Activated naive CD8-positive, alpha-beta T cell treated with anti-CD3 and anti-CD28 coated beads, Interleukin-2, amount 10 ng/mL, durations not matched to agents 7 days and 5 days (primary cell): ENCODE measurements around the gene OR6C4. TPM values are rescaled to one million over a fixed set of nuclear protein-coding genes. Genes with fewer than 3 reads are reported as not detected.
"Not testable (repeated sequence)": the region's sequence is repeated elsewhere in the genome, so short reads cannot be mapped to it uniquely, and the experiment has no call there.

Experiments
- ATAC-seq: fragments of 150-1000 bp; cut with Tn5 transposase; one replicate; pipeline ENCODE4 v1.10.0; 2021; ENCODE audit warnings: low read depth, moderate library complexity
- POLR2A ChIA-PET: fragments of 350-600 bp; sonication (Branson Sonifier 250); formaldehyde crosslinking; loops from one replicate; lab custom pipeline; 2021; ENCODE audit warnings: antibody characterized with exemption; lab: Charles Lee
- DNase-seq: peaks from one replicate; pipeline ENCODE4 v3.0.0; 2021
- H3K27ac Mint-ChIP-seq: one replicate; pipeline ENCODE4 v1.8.0; 2022; ENCODE audit warnings: mild to moderate bottlenecking, mixed read lengths
- H3K27me3 Mint-ChIP-seq: one replicate; pipeline ENCODE4 v1.8.0; 2022; ENCODE audit warnings: mild to moderate bottlenecking, moderate library complexity, mixed read lengths
- H3K36me3 Mint-ChIP-seq: one replicate; pipeline ENCODE4 v1.8.0; 2021; ENCODE audit warnings: mild to moderate bottlenecking, mixed read lengths
- H3K4me1 Mint-ChIP-seq: one replicate; pipeline ENCODE4 v1.8.0; 2021; ENCODE audit warnings: mixed read lengths
- H3K4me3 Mint-ChIP-seq: one replicate; pipeline ENCODE4 v1.8.0; 2022; ENCODE audit warnings: mild to moderate bottlenecking, moderate library complexity, mixed read lengths
- H3K9me3 Mint-ChIP-seq: one replicate; pipeline ENCODE4 v1.8.0; 2021; ENCODE audit warnings: mixed read lengths
- total RNA-seq, 2 experiments: library from RNA; stranded (reverse); gene quantifications; one replicate each; pipeline ENCODE4 v1.2.3, GENCODE V29; 2021

Gene OR6C4
- not detected for total RNA-seq

DNA sequence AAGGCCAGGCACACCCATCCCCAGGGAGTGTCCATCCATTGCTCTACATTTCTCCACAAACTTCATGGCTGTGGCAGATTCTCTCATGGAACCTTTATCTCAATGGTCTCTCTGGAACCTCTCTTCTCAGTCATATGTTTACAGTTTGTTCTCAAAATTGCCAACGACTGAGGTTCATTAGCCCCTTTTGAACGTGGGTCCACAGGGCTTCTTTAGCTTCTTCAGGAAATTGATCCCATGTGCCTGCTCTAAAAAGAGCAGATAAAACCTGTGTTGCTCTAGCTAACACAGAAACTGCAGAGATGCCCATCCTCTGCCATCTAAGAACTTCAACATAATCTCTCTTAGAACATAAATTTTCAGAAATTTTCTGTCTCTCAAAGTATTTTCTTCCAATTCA lies at the start of gene OR6C4:
Gene OR6C4 (plus strand): TSS at position 301 of the 400 bp plus-strand sequence. CDS start 1,625 bp downstream, outside the sequence.
- no peak within 1 kb of the TSS for H3K27ac Mint-ChIP-seq
- H3K4me1 Mint-ChIP-seq = no peaks in the 10 kb centered on the region
- peaks cover 8% of the 10 kb centered on the region for H3K27me3 Mint-ChIP-seq
- ATAC-seq (no peak), DNase-seq (no peak)
- POLR2A ChIA-PET = no interaction called here
- no peaks in the 10 kb centered on the region for H3K9me3 Mint-ChIP-seq
- H3K36me3 Mint-ChIP-seq = no peaks in the 10 kb centered on the region
- no peak within 1 kb of the TSS for H3K4me3 Mint-ChIP-seq

DNA sequence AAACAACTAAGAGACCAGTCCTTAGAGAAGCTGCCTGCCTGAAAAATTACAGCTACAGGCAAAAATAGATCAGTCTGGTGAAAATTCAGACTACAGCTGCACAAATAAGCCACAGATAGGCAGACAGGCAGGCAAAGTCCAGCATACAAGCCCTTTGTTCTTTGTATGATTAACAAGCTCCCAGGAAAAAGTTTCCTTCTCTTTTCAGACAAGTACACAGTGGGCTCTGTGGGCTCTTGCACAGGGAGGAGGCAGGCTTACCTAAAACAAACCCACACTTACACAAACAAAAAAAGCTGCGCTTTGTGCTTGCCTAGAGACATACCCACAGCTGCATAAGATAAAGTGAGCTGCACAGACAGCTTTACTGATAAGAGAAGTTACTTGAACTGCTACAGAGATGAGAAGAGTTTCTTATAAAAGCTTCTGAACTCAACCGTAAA lies 49.6 kb upstream of the OR6C4 start:
- no peak overlapping the region for H3K27ac Mint-ChIP-seq
- H3K9me3 Mint-ChIP-seq = no peaks in the 10 kb centered on the region
- DNase-seq = no peak
- ATAC-seq = no peak
- POLR2A ChIA-PET = no interaction called here
- no peaks in the 10 kb centered on the region for H3K36me3 Mint-ChIP-seq
- H3K27me3 Mint-ChIP-seq = peaks cover 18% of the 10 kb centered on the region
- H3K4me3 Mint-ChIP-seq = no peak overlapping the region
- H3K4me1 Mint-ChIP-seq = no peaks in the 10 kb centered on the region

GRCh38 chr12:55501601-55502000 lies 47.8 kb upstream of the OR6C4 start:
- no peaks in the 10 kb centered on the region for H3K4me1 Mint-ChIP-seq
- H3K27me3 Mint-ChIP-seq = peaks cover 18% of the 10 kb centered on the region
- H3K9me3 Mint-ChIP-seq = peaks cover 1% of the 10 kb centered on the region
- H3K27ac Mint-ChIP-seq = no peak overlapping the region
- no peaks in the 10 kb centered on the region for H3K36me3 Mint-ChIP-seq
- no peak for ATAC-seq
- POLR2A ChIA-PET = no interaction called here
- H3K4me3 Mint-ChIP-seq = no peak overlapping the region
- DNase-seq = no peak

- no peak overlapping the region for H3K4me3 Mint-ChIP-seq
- H3K27me3 Mint-ChIP-seq = peaks cover 7% of the 10 kb centered on the region
- no peaks in the 10 kb centered on the region for H3K36me3 Mint-ChIP-seq
- H3K27ac Mint-ChIP-seq = no peak overlapping the region
- H3K4me1 Mint-ChIP-seq = no peaks in the 10 kb centered on the region
- POLR2A ChIA-PET = no interaction called here
- no peaks in the 10 kb centered on the region for H3K9me3 Mint-ChIP-seq
- DNase-seq = no peak
- ATAC-seq = peak; percentile 14
Observed at GRCh38 chr12:55515696-55516095, 33.7 kb upstream of the OR6C4 start.

DNA sequence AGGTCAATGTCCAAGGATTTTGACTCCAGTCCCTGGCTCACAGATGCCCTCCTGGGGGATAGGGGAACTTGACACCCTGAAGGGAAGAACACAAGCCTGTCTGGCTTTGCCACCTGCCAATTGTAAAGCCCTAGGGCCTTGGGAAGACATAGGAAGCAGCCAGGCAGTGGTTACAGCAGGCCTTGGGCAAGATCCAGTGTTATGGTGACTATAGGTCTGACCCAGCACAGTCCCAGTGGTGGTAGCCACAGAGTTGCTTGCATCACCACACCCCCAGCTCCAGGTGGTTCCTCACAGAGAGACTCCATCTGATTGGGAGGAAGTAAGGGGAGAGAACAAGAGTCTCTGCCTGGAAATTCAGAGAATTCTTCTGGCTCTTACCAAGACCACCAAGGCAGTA lies 33.0 kb upstream of the OR6C4 start:
- Mint-ChIP-seq H3K9me3 (no peaks in the 10 kb centered on the region), H3K4me1 (no peaks in the 10 kb centered on the region), H3K27ac (no peak overlapping the region), H3K27me3 (peaks cover 7% of the 10 kb centered on the region), H3K36me3 (no peaks in the 10 kb centered on the region), H3K4me3 (no peak overlapping the region)
- POLR2A ChIA-PET = no interaction called here
- DNase-seq = no peak
- ATAC-seq = no peak

GRCh38 chr12:55548235-55548634 lies 1.2 kb upstream of the OR6C4 start:
- POLR2A ChIA-PET, H3K36me3 Mint-ChIP-seq, H3K4me3 Mint-ChIP-seq, H3K27ac Mint-ChIP-seq, H3K9me3 Mint-ChIP-seq, H3K27me3 Mint-ChIP-seq, ATAC-seq, H3K4me1 Mint-ChIP-seq, DNase-seq: not testable (repeated sequence)

GRCh38 chr12:55548756-55549155 lies 646 bp upstream of the OR6C4 start:
- ATAC-seq = no peak
- no peaks in the 10 kb centered on the region for H3K36me3 Mint-ChIP-seq
- POLR2A ChIA-PET = no interaction called here
- H3K9me3 Mint-ChIP-seq = no peaks in the 10 kb centered on the region
- peaks cover 7% of the 10 kb centered on the region for H3K27me3 Mint-ChIP-seq
- H3K4me1 Mint-ChIP-seq = no peaks in the 10 kb centered on the region
- H3K27ac Mint-ChIP-seq = no peak overlapping the region
- H3K4me3 Mint-ChIP-seq = no peak overlapping the region
- DNase-seq = no peak

GRCh38 chr12:55554296-55554695 lies 4.9 kb downstream of the OR6C4 start:
- Mint-ChIP-seq H3K27me3 (peaks cover 14% of the 10 kb centered on the region), H3K4me1 (no peaks in the 10 kb centered on the region), H3K27ac (no peak overlapping the region), H3K9me3 (peaks cover 7% of the 10 kb centered on the region), H3K36me3 (no peaks in the 10 kb centered on the region), H3K4me3 (no peak overlapping the region)
- DNase-seq (no peak), ATAC-seq (no peak)
- POLR2A ChIA-PET = no interaction called here

- POLR2A ChIA-PET, H3K27ac Mint-ChIP-seq, H3K4me3 Mint-ChIP-seq, H3K36me3 Mint-ChIP-seq, ATAC-seq, DNase-seq, H3K4me1 Mint-ChIP-seq, H3K27me3 Mint-ChIP-seq: not testable (repeated sequence)
- peaks cover 19% of the 10 kb centered on the region for H3K9me3 Mint-ChIP-seq
Observed at GRCh38 chr12:55570060-55570459, 20.7 kb downstream of the OR6C4 start.

DNA sequence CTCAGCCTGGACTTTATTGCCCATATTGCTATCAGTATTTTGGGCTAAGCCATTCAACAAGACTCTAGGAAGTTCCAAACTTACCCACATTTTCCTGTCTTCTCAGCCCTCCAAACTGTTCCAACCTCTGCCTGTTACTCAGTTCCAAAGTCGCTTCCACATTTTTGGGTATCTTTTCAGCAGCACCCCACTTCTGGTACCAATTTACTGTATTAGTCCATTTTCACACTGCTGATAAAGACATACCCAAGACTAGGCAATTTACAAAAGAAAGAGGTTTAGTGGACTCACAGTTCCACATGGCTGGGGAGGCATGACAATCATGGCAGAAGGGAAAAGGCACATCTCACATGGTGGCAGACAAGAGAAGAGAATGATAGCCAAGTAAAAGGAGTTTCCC lies 21.3 kb downstream of the OR6C4 start:
- H3K4me1 Mint-ChIP-seq, H3K4me3 Mint-ChIP-seq, H3K27ac Mint-ChIP-seq, H3K36me3 Mint-ChIP-seq, DNase-seq, POLR2A ChIA-PET, ATAC-seq, H3K27me3 Mint-ChIP-seq: not testable (repeated sequence)
- peaks cover 19% of the 10 kb centered on the region for H3K9me3 Mint-ChIP-seq

DNA sequence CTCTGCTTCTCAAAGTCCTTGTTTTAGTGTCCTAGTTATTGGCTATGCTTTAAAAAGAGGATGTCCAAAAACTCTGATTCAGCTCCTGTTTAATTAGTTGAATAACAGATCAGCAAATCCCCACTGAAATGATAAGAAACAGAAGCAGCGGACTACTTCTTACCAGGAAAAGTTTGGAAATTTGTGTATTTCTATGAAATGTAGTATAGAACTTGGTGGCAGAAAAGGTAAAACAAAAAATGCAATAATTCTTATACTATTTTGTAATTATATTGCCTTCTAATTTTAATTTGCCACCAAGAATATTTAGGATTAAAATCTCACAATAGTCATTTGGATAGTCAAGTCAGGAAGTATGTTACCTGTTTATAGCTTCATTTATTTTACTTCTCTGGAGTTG lies 22.8 kb downstream of the OR6C4 start, which contains the start of gene OR2AP1:
Gene OR2AP1 (plus strand): TSS at position 301 of the 400 bp plus-strand sequence. CDS start 1,947 bp downstream, outside the sequence.
- Mint-ChIP-seq H3K27me3 (peaks cover 2% of the 10 kb centered on the region), H3K36me3 (peaks cover 1% of the 10 kb centered on the region), H3K9me3 (peaks cover 19% of the 10 kb centered on the region), H3K27ac (no peak within 1 kb of the TSS), H3K4me1 (no peaks in the 10 kb centered on the region), H3K4me3 (no peak within 1 kb of the TSS)
- ATAC-seq (no peak), DNase-seq (no peak)
- POLR2A ChIA-PET = no interaction called here

DNA sequence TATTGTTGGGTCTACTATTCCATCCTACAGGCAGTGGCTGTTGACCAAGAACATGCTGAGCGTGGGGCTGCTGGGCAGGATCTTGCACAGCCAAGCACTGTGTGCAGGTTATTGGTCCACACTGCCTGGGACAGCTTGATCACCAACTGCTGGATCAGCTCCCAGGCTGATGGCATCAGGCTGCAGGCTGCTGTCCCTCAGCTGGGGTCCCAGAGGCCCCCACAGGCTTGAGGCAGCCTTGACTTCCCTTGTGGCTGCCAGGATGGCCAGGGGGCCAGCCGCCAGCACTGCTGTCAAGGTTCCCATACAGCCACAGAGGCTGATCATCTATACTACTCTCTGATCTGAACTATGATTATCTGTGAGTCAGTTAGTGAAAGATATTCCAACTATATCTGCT lies 32.7 kb downstream of the OR6C4 start:
- H3K27me3 Mint-ChIP-seq = peaks cover 5% of the 10 kb centered on the region

DNA sequence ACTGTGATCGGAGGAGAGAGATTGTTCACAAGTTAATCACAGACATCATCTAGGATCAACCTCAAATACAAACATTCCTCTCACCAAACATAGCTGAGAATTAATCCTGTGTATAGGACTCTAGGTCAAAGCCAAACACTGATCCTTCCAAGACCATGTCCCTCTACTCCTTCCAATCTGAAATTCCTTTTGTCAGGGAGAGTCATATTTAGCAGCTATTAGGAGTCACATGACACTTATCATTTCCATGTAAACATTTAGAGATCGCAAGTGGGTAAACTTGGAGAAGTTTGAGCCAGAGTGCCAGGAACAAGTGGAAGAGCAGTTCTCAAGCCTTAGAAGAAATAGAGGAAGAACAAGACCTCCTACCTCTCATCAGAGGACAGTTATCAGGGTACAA lies 36.4 kb downstream of the OR6C4 start:
- ATAC-seq (no peak), DNase-seq (no peak)
- H3K27ac Mint-ChIP-seq = no peak overlapping the region
- POLR2A ChIA-PET = no interaction called here
- H3K9me3 Mint-ChIP-seq = no peaks in the 10 kb centered on the region
- no peaks in the 10 kb centered on the region for H3K36me3 Mint-ChIP-seq
- H3K27me3 Mint-ChIP-seq = peaks cover 8% of the 10 kb centered on the region
- H3K4me1 Mint-ChIP-seq = no peaks in the 10 kb centered on the region
- no peak overlapping the region for H3K4me3 Mint-ChIP-seq

More for the DNA sequence above, 32.7 kb downstream of the OR6C4 start:
- Mint-ChIP-seq H3K4me1 (no peaks in the 10 kb centered on the region), H3K9me3 (no peaks in the 10 kb centered on the region), H3K27ac (no peak overlapping the region), H3K4me3 (no peak overlapping the region), H3K36me3 (no peaks in the 10 kb centered on the region)
- ATAC-seq (no peak), DNase-seq (no peak)
- POLR2A ChIA-PET = no interaction called here

GRCh38 chr12:55590152-55590551 lies 40.8 kb downstream of the OR6C4 start:
- H3K4me3 Mint-ChIP-seq, H3K4me1 Mint-ChIP-seq, H3K27ac Mint-ChIP-seq, DNase-seq, POLR2A ChIA-PET, H3K9me3 Mint-ChIP-seq, H3K27me3 Mint-ChIP-seq, H3K36me3 Mint-ChIP-seq, ATAC-seq: not testable (repeated sequence)
